Measurements from ENCODE around the gene SREBF2.

- TF ChIP-seq, protein P1, sequence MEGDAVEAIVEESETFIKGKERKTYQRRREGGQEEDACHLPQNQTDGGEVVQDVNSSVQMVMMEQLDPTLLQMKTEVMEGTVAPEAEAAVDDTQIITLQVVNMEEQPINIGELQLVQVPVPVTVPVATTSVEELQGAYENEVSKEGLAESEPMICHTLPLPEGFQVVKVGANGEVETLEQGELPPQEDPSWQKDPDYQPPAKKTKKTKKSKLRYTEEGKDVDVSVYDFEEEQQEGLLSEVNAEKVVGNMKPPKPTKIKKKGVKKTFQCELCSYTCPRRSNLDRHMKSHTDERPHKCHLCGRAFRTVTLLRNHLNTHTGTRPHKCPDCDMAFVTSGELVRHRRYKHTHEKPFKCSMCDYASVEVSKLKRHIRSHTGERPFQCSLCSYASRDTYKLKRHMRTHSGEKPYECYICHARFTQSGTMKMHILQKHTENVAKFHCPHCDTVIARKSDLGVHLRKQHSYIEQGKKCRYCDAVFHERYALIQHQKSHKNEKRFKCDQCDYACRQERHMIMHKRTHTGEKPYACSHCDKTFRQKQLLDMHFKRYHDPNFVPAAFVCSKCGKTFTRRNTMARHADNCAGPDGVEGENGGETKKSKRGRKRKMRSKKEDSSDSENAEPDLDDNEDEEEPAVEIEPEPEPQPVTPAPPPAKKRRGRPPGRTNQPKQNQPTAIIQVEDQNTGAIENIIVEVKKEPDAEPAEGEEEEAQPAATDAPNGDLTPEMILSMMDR (IDR thresholded peaks at IDR 0.05 in 2 of 3, conservative IDR thresholded peaks at IDR 0.05 in 1 of 3; ENCODE audit: borderline replicate concordance in 1 of 3, insufficient read depth in 1 of 3, low read depth in 2 of 3, low read length in 2 of 3) = no peak
- TF ChIP-seq POLR2A (IDR thresholded peaks at IDR 0.05; ENCODE audit: borderline replicate concordance, extremely low read depth, insufficient read depth, insufficient read length) = no peak
- TF ChIP-seq EGR1 (IDR thresholded peaks at IDR 0.05; ENCODE audit: low read depth) = no peak
- no peak for TF ChIP-seq ATF3 (IDR thresholded peaks at IDR 0.05)
- TF ChIP-seq EZH2 (IDR thresholded peaks at IDR 0.05) = no peak
- TF ChIP-seq ZNF274 (IDR thresholded peaks at IDR 0.05; ENCODE audit: low read depth, low read length) = no peak
- TF ChIP-seq, protein P2, sequence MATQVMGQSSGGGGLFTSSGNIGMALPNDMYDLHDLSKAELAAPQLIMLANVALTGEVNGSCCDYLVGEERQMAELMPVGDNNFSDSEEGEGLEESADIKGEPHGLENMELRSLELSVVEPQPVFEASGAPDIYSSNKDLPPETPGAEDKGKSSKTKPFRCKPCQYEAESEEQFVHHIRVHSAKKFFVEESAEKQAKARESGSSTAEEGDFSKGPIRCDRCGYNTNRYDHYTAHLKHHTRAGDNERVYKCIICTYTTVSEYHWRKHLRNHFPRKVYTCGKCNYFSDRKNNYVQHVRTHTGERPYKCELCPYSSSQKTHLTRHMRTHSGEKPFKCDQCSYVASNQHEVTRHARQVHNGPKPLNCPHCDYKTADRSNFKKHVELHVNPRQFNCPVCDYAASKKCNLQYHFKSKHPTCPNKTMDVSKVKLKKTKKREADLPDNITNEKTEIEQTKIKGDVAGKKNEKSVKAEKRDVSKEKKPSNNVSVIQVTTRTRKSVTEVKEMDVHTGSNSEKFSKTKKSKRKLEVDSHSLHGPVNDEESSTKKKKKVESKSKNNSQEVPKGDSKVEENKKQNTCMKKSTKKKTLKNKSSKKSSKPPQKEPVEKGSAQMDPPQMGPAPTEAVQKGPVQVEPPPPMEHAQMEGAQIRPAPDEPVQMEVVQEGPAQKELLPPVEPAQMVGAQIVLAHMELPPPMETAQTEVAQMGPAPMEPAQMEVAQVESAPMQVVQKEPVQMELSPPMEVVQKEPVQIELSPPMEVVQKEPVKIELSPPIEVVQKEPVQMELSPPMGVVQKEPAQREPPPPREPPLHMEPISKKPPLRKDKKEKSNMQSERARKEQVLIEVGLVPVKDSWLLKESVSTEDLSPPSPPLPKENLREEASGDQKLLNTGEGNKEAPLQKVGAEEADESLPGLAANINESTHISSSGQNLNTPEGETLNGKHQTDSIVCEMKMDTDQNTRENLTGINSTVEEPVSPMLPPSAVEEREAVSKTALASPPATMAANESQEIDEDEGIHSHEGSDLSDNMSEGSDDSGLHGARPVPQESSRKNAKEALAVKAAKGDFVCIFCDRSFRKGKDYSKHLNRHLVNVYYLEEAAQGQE (IDR thresholded peaks at IDR 0.05; ENCODE audit: low read depth) = no peak
- TF ChIP-seq POLR2AphosphoS5 (IDR thresholded peaks at IDR 0.05; ENCODE audit: low read depth, low read length) = no peak
- TF ChIP-seq JUND (IDR thresholded peaks at IDR 0.05) = no peak
Observed at GRCh38 chr22:41920271-41920976, 87.5 kb downstream of the SREBF2 start.
